ENCODE data around the gene SLC22A5. TPM values are rescaled to one million over a fixed set of nuclear protein-coding genes. Genes with fewer than 3 reads are reported as not detected.
A peak's percentile ranks its signal among the peaks of the same experiment; 100 is the strongest.

The SLC22A5 gene
- total and polyA plus RNA-seq, 10 of the 15 experiments (the other 5 are each of a cell fraction or from before 2014, with no cell fraction given): 1.1 to 4.4 (median 2.3) TPM

DNA sequence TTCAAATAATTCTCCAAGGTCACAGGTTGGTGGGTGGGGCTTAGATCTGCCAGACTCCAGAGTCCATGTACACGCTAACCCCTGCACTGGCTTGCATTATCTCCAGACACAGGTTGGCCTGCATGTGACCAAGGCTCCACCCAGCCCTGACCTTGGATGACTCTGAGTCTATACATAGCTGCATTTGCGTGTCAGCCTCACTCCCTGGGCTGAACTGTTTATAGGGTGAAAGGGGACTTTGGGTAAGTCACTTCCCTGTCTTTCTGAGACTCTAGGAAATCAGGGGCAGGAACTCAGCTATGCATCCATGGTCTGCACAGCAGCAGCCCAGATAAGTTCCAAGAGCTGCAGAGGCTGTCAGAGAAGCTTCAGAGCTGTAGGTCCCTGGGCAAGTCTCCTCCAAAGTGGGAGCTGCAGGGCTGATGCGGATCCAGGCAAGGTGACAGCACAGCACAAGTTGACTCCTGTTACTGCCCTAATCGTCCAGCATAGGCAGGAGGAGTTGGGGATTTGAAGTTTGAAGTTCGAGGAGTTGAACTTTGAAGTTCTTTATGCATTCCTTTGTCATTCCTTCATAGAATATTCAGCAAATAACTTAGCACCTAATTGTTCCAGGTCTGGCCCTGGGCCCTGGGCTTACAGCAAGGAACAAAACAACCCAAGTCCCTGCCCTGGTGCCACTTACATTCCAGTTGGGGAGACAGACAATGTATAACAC, 53.4 kb downstream of the SLC22A5 start (continued):
- TF ChIP-seq RELA (IDR thresholded peaks at IDR 0.05; ENCODE audit: borderline replicate concordance, partially characterized antibody) (no peak), JUND (IDR thresholded peaks at IDR 0.05; ENCODE audit: low read depth, low read length) (no peak), MYB (IDR thresholded peaks at IDR 0.05; ENCODE audit: borderline replicate concordance, low read depth, low read length) (0 out of 2 replicates have a peak, but pooled peaks have one; percentile 40), SMAD1 (IDR thresholded peaks at IDR 0.05; ENCODE audit: low read depth, partially characterized antibody) (no peak), YY1 (IDR thresholded peaks at IDR 0.05; ENCODE audit: low read depth, low read length) (0 out of 2 replicates have a peak, but pooled peaks have one; percentile 3), DPF2 (IDR thresholded peaks at IDR 0.05) (peak; percentile 68; the same call in 1 of the 2 replicates), CBX5 (IDR thresholded peaks at IDR 0.05; ENCODE audit: low read depth) (no peak)
- TF ChIP-seq, protein P1, sequence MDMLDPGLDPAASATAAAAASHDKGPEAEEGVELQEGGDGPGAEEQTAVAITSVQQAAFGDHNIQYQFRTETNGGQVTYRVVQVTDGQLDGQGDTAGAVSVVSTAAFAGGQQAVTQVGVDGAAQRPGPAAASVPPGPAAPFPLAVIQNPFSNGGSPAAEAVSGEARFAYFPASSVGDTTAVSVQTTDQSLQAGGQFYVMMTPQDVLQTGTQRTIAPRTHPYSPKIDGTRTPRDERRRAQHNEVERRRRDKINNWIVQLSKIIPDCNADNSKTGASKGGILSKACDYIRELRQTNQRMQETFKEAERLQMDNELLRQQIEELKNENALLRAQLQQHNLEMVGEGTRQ (IDR thresholded peaks at IDR 0.05; ENCODE audit: borderline replicate concordance, low read depth, low read length): peak; percentile 75
- TF ChIP-seq, protein P2, sequence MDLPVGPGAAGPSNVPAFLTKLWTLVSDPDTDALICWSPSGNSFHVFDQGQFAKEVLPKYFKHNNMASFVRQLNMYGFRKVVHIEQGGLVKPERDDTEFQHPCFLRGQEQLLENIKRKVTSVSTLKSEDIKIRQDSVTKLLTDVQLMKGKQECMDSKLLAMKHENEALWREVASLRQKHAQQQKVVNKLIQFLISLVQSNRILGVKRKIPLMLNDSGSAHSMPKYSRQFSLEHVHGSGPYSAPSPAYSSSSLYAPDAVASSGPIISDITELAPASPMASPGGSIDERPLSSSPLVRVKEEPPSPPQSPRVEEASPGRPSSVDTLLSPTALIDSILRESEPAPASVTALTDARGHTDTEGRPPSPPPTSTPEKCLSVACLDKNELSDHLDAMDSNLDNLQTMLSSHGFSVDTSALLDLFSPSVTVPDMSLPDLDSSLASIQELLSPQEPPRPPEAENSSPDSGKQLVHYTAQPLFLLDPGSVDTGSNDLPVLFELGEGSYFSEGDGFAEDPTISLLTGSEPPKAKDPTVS (IDR thresholded peaks at IDR 0.05; ENCODE audit: low read depth, low read length): no peak
- TF ChIP-seq, protein P3, sequence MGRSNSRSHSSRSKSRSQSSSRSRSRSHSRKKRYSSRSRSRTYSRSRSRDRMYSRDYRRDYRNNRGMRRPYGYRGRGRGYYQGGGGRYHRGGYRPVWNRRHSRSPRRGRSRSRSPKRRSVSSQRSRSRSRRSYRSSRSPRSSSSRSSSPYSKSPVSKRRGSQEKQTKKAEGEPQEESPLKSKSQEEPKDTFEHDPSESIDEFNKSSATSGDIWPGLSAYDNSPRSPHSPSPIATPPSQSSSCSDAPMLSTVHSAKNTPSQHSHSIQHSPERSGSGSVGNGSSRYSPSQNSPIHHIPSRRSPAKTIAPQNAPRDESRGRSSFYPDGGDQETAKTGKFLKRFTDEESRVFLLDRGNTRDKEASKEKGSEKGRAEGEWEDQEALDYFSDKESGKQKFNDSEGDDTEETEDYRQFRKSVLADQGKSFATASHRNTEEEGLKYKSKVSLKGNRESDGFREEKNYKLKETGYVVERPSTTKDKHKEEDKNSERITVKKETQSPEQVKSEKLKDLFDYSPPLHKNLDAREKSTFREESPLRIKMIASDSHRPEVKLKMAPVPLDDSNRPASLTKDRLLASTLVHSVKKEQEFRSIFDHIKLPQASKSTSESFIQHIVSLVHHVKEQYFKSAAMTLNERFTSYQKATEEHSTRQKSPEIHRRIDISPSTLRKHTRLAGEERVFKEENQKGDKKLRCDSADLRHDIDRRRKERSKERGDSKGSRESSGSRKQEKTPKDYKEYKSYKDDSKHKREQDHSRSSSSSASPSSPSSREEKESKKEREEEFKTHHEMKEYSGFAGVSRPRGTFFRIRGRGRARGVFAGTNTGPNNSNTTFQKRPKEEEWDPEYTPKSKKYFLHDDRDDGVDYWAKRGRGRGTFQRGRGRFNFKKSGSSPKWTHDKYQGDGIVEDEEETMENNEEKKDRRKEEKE (IDR thresholded peaks at IDR 0.05): no peak
- TF ChIP-seq, protein P4, sequence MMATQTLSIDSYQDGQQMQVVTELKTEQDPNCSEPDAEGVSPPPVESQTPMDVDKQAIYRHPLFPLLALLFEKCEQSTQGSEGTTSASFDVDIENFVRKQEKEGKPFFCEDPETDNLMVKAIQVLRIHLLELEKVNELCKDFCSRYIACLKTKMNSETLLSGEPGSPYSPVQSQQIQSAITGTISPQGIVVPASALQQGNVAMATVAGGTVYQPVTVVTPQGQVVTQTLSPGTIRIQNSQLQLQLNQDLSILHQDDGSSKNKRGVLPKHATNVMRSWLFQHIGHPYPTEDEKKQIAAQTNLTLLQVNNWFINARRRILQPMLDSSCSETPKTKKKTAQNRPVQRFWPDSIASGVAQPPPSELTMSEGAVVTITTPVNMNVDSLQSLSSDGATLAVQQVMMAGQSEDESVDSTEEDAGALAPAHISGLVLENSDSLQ (IDR thresholded peaks at IDR 0.05): no peak
- TF ChIP-seq, protein P5, sequence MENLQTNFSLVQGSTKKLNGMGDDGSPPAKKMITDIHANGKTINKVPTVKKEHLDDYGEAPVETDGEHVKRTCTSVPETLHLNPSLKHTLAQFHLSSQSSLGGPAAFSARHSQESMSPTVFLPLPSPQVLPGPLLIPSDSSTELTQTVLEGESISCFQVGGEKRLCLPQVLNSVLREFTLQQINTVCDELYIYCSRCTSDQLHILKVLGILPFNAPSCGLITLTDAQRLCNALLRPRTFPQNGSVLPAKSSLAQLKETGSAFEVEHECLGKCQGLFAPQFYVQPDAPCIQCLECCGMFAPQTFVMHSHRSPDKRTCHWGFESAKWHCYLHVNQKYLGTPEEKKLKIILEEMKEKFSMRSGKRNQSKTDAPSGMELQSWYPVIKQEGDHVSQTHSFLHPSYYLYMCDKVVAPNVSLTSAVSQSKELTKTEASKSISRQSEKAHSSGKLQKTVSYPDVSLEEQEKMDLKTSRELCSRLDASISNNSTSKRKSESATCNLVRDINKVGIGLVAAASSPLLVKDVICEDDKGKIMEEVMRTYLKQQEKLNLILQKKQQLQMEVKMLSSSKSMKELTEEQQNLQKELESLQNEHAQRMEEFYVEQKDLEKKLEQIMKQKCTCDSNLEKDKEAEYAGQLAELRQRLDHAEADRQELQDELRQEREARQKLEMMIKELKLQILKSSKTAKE (IDR thresholded peaks at IDR 0.05; ENCODE audit: low read depth, poor library complexity, severe bottlenecking): peak; percentile 82
- TF ChIP-seq, protein P6, sequence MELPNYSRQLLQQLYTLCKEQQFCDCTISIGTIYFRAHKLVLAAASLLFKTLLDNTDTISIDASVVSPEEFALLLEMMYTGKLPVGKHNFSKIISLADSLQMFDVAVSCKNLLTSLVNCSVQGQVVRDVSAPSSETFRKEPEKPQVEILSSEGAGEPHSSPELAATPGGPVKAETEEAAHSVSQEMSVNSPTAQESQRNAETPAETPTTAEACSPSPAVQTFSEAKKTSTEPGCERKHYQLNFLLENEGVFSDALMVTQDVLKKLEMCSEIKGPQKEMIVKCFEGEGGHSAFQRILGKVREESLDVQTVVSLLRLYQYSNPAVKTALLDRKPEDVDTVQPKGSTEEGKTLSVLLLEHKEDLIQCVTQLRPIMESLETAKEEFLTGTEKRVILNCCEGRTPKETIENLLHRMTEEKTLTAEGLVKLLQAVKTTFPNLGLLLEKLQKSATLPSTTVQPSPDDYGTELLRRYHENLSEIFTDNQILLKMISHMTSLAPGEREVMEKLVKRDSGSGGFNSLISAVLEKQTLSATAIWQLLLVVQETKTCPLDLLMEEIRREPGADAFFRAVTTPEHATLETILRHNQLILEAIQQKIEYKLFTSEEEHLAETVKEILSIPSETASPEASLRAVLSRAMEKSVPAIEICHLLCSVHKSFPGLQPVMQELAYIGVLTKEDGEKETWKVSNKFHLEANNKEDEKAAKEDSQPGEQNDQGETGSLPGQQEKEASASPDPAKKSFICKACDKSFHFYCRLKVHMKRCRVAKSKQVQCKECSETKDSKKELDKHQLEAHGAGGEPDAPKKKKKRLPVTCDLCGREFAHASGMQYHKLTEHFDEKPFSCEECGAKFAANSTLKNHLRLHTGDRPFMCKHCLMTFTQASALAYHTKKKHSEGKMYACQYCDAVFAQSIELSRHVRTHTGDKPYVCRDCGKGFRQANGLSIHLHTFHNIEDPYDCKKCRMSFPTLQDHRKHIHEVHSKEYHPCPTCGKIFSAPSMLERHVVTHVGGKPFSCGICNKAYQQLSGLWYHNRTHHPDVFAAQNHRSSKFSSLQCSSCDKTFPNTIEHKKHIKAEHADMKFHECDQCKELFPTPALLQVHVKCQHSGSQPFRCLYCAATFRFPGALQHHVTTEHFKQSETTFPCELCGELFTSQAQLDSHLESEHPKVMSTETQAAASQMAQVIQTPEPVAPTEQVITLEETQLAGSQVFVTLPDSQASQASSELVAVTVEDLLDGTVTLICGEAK (IDR thresholded peaks at IDR 0.05; ENCODE audit: borderline replicate concordance): no peak

Data from GM12878 (cell line).